ENCODE data around the gene HEG1. TPM values are rescaled to one million over a fixed set of nuclear protein-coding genes. Genes with fewer than 3 reads are reported as not detected.
A peak's percentile ranks its signal among the peaks of the same experiment; 100 is the strongest.

The HEG1 gene
- total and polyA plus RNA-seq, 2 donors: 3.7 to 4.7 TPM

GRCh38 chr3:125003369-125003853, 52.4 kb downstream of the HEG1 start:
- 82% methylated on average over 7 of the region's 7 CpGs for WGBS
- no peak for DNase-seq (ENCODE audit: low read depth in 6 of 9, low spot score in 9 of 9)
- H3K36me3 ChIP-seq (ENCODE audit: control insufficient read depth in 2 of 2, insufficient read depth in 2 of 2, low read length in 1 of 2): peaks cover 2 to 6% of the 10 kb centered on the region in 2 donors
- H3K4me3 ChIP-seq (ENCODE audit: low read length in 2 of 2): no peak overlapping the region
- peak overlapping the region in 1 of 2 donors; percentile 12 for H3K27ac ChIP-seq (ENCODE audit: low read depth in 1 of 2, low read length in 1 of 2)
- peaks cover 32 to 53% of the 10 kb centered on the region in 2 donors for H3K4me1 ChIP-seq (ENCODE audit: control insufficient read depth in 2 of 2, insufficient read depth in 2 of 2, low read length in 2 of 2)
- no peaks in the 10 kb centered on the region for H3K27me3 ChIP-seq (ENCODE audit: control insufficient read depth in 2 of 2, insufficient read depth in 1 of 2, low read length in 1 of 2)
- H3K9me3 ChIP-seq (ENCODE audit: control insufficient read depth in 2 of 2, insufficient read depth in 1 of 2, low read length in 1 of 2): no peaks in the 10 kb centered on the region

GRCh38 chr3:125002414-125003368, 53.1 kb downstream of the HEG1 start:
- peak overlapping the region; percentile 44 to 58 for H3K27ac ChIP-seq (ENCODE audit: low read depth in 1 of 2, low read length in 1 of 2)
- H3K9me3 ChIP-seq (ENCODE audit: control insufficient read depth in 2 of 2, insufficient read depth in 1 of 2, low read length in 1 of 2): no peaks in the 10 kb centered on the region
- peaks cover 32 to 53% of the 10 kb centered on the region in 2 donors for H3K4me1 ChIP-seq (ENCODE audit: control insufficient read depth in 2 of 2, insufficient read depth in 2 of 2, low read length in 2 of 2)
- H3K36me3 ChIP-seq (ENCODE audit: control insufficient read depth in 2 of 2, insufficient read depth in 2 of 2, low read length in 1 of 2): peaks cover 2 to 4% of the 10 kb centered on the region in 2 donors
- DNase-seq (ENCODE audit: low read depth in 6 of 9, low spot score in 9 of 9): peak in 5 of 9 donors; percentile 45 to 74 (median 49)
- H3K27me3 ChIP-seq (ENCODE audit: control insufficient read depth in 2 of 2, insufficient read depth in 1 of 2, low read length in 1 of 2): no peaks in the 10 kb centered on the region
- H3K4me3 ChIP-seq (ENCODE audit: low read length in 2 of 2): no peak overlapping the region
- 79% methylated on average over 11 of the region's 11 CpGs for WGBS

GRCh38 chr3:125001557-125002413, 54.0 kb downstream of the HEG1 start:
- peak in 1 of 9 donors; percentile 34 for DNase-seq (ENCODE audit: low read depth in 6 of 9, low spot score in 9 of 9)
- Histone ChIP-seq H3K27me3 (ENCODE audit: control insufficient read depth in 2 of 2, insufficient read depth in 1 of 2, low read length in 1 of 2) (no peaks in the 10 kb centered on the region), H3K4me1 (ENCODE audit: control insufficient read depth in 2 of 2, insufficient read depth in 2 of 2, low read length in 2 of 2) (peaks cover 32 to 53% of the 10 kb centered on the region in 2 donors), H3K9me3 (ENCODE audit: control insufficient read depth in 2 of 2, insufficient read depth in 1 of 2, low read length in 1 of 2) (no peaks in the 10 kb centered on the region), H3K36me3 (ENCODE audit: control insufficient read depth in 2 of 2, insufficient read depth in 2 of 2, low read length in 1 of 2) (peaks cover 2 to 4% of the 10 kb centered on the region in 2 donors), H3K27ac (ENCODE audit: low read depth in 1 of 2, low read length in 1 of 2) (peak overlapping the region; percentile 58 to 67), H3K4me3 (ENCODE audit: low read length in 2 of 2) (no peak overlapping the region)
- WGBS: 90% methylated on average over 12 of the region's 12 CpGs

- peaks cover 23 to 44% of the 10 kb centered on the region in 2 donors for H3K4me1 ChIP-seq (ENCODE audit: control insufficient read depth in 2 of 2, insufficient read depth in 2 of 2, low read length in 2 of 2)
These were observed 55.1 kb downstream of the HEG1 start for GRCh38 chr3:125000661-125001060.

GRCh38 chr3:124999897-125000435, 55.8 kb downstream of the HEG1 start:
- Histone ChIP-seq H3K4me1 (ENCODE audit: control insufficient read depth in 2 of 2, insufficient read depth in 2 of 2, low read length in 2 of 2) (peaks cover 19 to 42% of the 10 kb centered on the region in 2 donors), H3K36me3 (ENCODE audit: control insufficient read depth in 2 of 2, insufficient read depth in 2 of 2, low read length in 1 of 2) (peaks cover 2 to 4% of the 10 kb centered on the region in 2 donors), H3K9me3 (ENCODE audit: control insufficient read depth in 2 of 2, insufficient read depth in 1 of 2, low read length in 1 of 2) (no peaks in the 10 kb centered on the region), H3K27ac (ENCODE audit: low read depth in 1 of 2, low read length in 1 of 2) (no peak overlapping the region), H3K27me3 (ENCODE audit: control insufficient read depth in 2 of 2, insufficient read depth in 1 of 2, low read length in 1 of 2) (no peaks in the 10 kb centered on the region), H3K4me3 (ENCODE audit: low read length in 2 of 2) (no peak overlapping the region)
- WGBS: 97% methylated on average over 2 of the region's 2 CpGs
- DNase-seq (ENCODE audit: low read depth in 6 of 9, low spot score in 9 of 9): no peak

More at GRCh38 chr3:125000661-125001060, 55.1 kb downstream of the HEG1 start:
- H3K36me3 ChIP-seq (ENCODE audit: control insufficient read depth in 2 of 2, insufficient read depth in 2 of 2, low read length in 1 of 2): peaks cover 2 to 4% of the 10 kb centered on the region in 2 donors
- no peak overlapping the region for H3K27ac ChIP-seq (ENCODE audit: low read depth in 1 of 2, low read length in 1 of 2)
- H3K4me3 ChIP-seq (ENCODE audit: low read length in 2 of 2): no peak overlapping the region
- no peak for DNase-seq (ENCODE audit: low read depth in 6 of 9, low spot score in 9 of 9)
- no peaks in the 10 kb centered on the region for H3K27me3 ChIP-seq (ENCODE audit: control insufficient read depth in 2 of 2, insufficient read depth in 1 of 2, low read length in 1 of 2)
- no peaks in the 10 kb centered on the region for H3K9me3 ChIP-seq (ENCODE audit: control insufficient read depth in 2 of 2, insufficient read depth in 1 of 2, low read length in 1 of 2)
- WGBS: 96% methylated on average over 2 of the region's 2 CpGs

GRCh38 chr3:124999317-124999716, 56.5 kb downstream of the HEG1 start:
- Histone ChIP-seq H3K27me3 (ENCODE audit: control insufficient read depth in 2 of 2, insufficient read depth in 1 of 2, low read length in 1 of 2) (no peaks in the 10 kb centered on the region), H3K4me1 (ENCODE audit: control insufficient read depth in 2 of 2, insufficient read depth in 2 of 2, low read length in 2 of 2) (peaks cover 19 to 40% of the 10 kb centered on the region in 2 donors), H3K27ac (ENCODE audit: low read depth in 1 of 2, low read length in 1 of 2) (no peak overlapping the region), H3K36me3 (ENCODE audit: control insufficient read depth in 2 of 2, insufficient read depth in 2 of 2, low read length in 1 of 2) (peaks cover 2 to 4% of the 10 kb centered on the region in 2 donors), H3K4me3 (ENCODE audit: low read length in 2 of 2) (no peak overlapping the region), H3K9me3 (ENCODE audit: control insufficient read depth in 2 of 2, insufficient read depth in 1 of 2, low read length in 1 of 2) (no peaks in the 10 kb centered on the region)
- no peak for DNase-seq (ENCODE audit: low read depth in 6 of 9, low spot score in 9 of 9)
- 94% methylated on average over 1 of the region's 1 CpG for WGBS

- Histone ChIP-seq H3K27ac (ENCODE audit: low read depth in 1 of 2, low read length in 1 of 2) (no peak overlapping the region), H3K9me3 (ENCODE audit: control insufficient read depth in 2 of 2, insufficient read depth in 1 of 2, low read length in 1 of 2) (no peaks in the 10 kb centered on the region), H3K4me1 (ENCODE audit: control insufficient read depth in 2 of 2, insufficient read depth in 2 of 2, low read length in 2 of 2) (peaks cover 16 to 36% of the 10 kb centered on the region in 2 donors), H3K27me3 (ENCODE audit: control insufficient read depth in 2 of 2, insufficient read depth in 1 of 2, low read length in 1 of 2) (no peaks in the 10 kb centered on the region), H3K36me3 (ENCODE audit: control insufficient read depth in 2 of 2, insufficient read depth in 2 of 2, low read length in 1 of 2) (peaks cover under 1 to 9% of the 10 kb centered on the region in 2 donors), H3K4me3 (ENCODE audit: low read length in 2 of 2) (no peak overlapping the region)
- DNase-seq (ENCODE audit: low read depth in 6 of 9, low spot score in 9 of 9): no peak
- 97% methylated on average over 3 of the region's 3 CpGs for WGBS
These were observed 57.6 kb downstream of the HEG1 start for GRCh38 chr3:124998247-124998630.

- no peak overlapping the region for H3K4me3 ChIP-seq (ENCODE audit: low read length in 2 of 2)
- H3K4me1 ChIP-seq (ENCODE audit: control insufficient read depth in 2 of 2, insufficient read depth in 2 of 2, low read length in 2 of 2): peaks cover 10 to 29% of the 10 kb centered on the region in 2 donors
- DNase-seq (ENCODE audit: low read depth in 6 of 9, low spot score in 9 of 9): no peak
- no peaks in the 10 kb centered on the region for H3K9me3 ChIP-seq (ENCODE audit: control insufficient read depth in 2 of 2, insufficient read depth in 1 of 2, low read length in 1 of 2)
- peaks cover 0 to 9% of the 10 kb centered on the region in 2 donors for H3K36me3 ChIP-seq (ENCODE audit: control insufficient read depth in 2 of 2, insufficient read depth in 2 of 2, low read length in 1 of 2)
- WGBS: 97% methylated on average over 21 of the region's 21 CpGs
- H3K27me3 ChIP-seq (ENCODE audit: control insufficient read depth in 2 of 2, insufficient read depth in 1 of 2, low read length in 1 of 2): no peaks in the 10 kb centered on the region
- no peak overlapping the region for H3K27ac ChIP-seq (ENCODE audit: low read depth in 1 of 2, low read length in 1 of 2)
These were observed 58.2 kb downstream of the HEG1 start for GRCh38 chr3:124997303-124998246.

All from thymus (tissue), 11 donors.